Cardiac muscle cell (in vitro differentiated cells and primary cell): ENCODE data around the gene ZBTB40. TPM values are rescaled to one million over a fixed set of nuclear protein-coding genes. Genes with fewer than 3 reads are reported as not detected.

Experiments
- DNase-seq, 2 donors: peaks; one replicate each; pipeline versions ENCODE4 v3.0.0 to v3.0.0-alpha.2; 2010 to 2017; ENCODE audit warnings: low read depth in 1 of 2, low spot score in 1 of 2
- H3K27ac ChIP-seq: fragments of 200-600 bp; sonication (generic); 2 replicates; pipeline ENCODE4 v1.5.1; 2016
- H3K27me3 ChIP-seq: fragments of 200-600 bp; sonication (generic); 2 replicates; pipeline ENCODE4 v1.6.0; 2016; ENCODE audit warnings: control low read depth
- H3K36me3 ChIP-seq: fragments of 200-600 bp; sonication (generic); 2 replicates; pipeline ENCODE4 v1.5.1; 2016; ENCODE audit warnings: control low read depth
- H3K4me1 ChIP-seq: fragments of 200-600 bp; sonication (generic); 2 replicates; pipeline ENCODE4 v1.8.1; 2017; ENCODE audit warnings: low read depth, mild to moderate bottlenecking, mixed run types
- H3K4me3 ChIP-seq: fragments of 200-600 bp; sonication (generic); 2 replicates; pipeline ENCODE4 v1.5.1; 2016; ENCODE audit warnings: mild to moderate bottlenecking
- H3K9me3 ChIP-seq: fragments of 200-600 bp; sonication (generic); 2 replicates; pipeline ENCODE4 v1.5.1; 2017; ENCODE audit warnings: low read depth, mild to moderate bottlenecking, control low read depth
- polyA plus RNA-seq: library from polyadenylated mRNA; unstranded; fragments of >200 nt; fragmentation: Nextera tagmentation; extraction: Ambion mirVana; gene quantifications from 2 replicates; pipeline ENCODE4 v1.2.1, GENCODE V29; 2016
- total RNA-seq: library from RNA; depleted of rRNA; stranded (reverse); fragments of >200 nt; gene quantifications from 2 replicates; pipeline ENCODE4 v1.2.3, GENCODE V29; 2016
- TF ChIP-seq, protein P1 (sequence below): IDR thresholded peaks from 2 replicates; pipeline ENCODE4 v1.5.1; 2012; ENCODE audit warnings: low read depth, mild to moderate bottlenecking, low read length

Gene ZBTB40
- total and polyA plus RNA-seq, 2 experiments from 2014 or later, result 8.3 to 18.1 TPM

- DNase-seq, result no peak
- no peak overlapping the region for H3K27ac ChIP-seq
- H3K4me1 ChIP-seq, result no peaks in the 10 kb centered on the region
- TF ChIP-seq, protein P1, sequence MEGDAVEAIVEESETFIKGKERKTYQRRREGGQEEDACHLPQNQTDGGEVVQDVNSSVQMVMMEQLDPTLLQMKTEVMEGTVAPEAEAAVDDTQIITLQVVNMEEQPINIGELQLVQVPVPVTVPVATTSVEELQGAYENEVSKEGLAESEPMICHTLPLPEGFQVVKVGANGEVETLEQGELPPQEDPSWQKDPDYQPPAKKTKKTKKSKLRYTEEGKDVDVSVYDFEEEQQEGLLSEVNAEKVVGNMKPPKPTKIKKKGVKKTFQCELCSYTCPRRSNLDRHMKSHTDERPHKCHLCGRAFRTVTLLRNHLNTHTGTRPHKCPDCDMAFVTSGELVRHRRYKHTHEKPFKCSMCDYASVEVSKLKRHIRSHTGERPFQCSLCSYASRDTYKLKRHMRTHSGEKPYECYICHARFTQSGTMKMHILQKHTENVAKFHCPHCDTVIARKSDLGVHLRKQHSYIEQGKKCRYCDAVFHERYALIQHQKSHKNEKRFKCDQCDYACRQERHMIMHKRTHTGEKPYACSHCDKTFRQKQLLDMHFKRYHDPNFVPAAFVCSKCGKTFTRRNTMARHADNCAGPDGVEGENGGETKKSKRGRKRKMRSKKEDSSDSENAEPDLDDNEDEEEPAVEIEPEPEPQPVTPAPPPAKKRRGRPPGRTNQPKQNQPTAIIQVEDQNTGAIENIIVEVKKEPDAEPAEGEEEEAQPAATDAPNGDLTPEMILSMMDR, result no peak
- H3K9me3 ChIP-seq, result no peaks in the 10 kb centered on the region
- H3K4me3 ChIP-seq, result no peak overlapping the region
- H3K36me3 ChIP-seq, result no peaks in the 10 kb centered on the region
- H3K27me3 ChIP-seq, result no peaks in the 10 kb centered on the region
Measured at GRCh38 chr1:22465671-22466070, 14.0 kb downstream of the ZBTB40 start.

DNA sequence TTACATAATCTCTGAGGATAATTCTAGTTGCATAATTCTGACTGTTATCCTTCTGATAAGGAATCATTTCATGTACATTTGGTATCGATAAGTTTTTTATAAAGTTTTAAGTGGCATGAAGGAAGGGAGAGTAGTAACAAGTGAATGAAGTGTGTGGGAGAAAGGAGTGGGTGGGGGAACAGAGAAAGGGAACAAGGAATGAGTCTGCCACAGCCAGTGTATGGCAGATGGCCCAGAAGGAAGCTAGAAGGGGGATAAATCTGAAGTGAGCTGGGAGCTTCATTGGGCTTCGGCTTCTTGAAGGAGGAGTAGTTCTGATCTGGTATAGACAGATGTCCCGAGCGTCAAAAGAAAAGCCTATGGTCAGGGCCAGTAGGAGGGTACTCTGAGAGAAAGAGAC lies 18.6 kb downstream of the ZBTB40 start:
- no peak for DNase-seq
- no peaks in the 10 kb centered on the region for H3K27me3 ChIP-seq
- TF ChIP-seq, protein P1, result no peak
- no peak overlapping the region for H3K27ac ChIP-seq
- no peak overlapping the region for H3K4me3 ChIP-seq
- H3K4me1 ChIP-seq, result peaks cover 35% of the 10 kb centered on the region
- H3K9me3 ChIP-seq, result no peaks in the 10 kb centered on the region
- no peaks in the 10 kb centered on the region for H3K36me3 ChIP-seq

DNA sequence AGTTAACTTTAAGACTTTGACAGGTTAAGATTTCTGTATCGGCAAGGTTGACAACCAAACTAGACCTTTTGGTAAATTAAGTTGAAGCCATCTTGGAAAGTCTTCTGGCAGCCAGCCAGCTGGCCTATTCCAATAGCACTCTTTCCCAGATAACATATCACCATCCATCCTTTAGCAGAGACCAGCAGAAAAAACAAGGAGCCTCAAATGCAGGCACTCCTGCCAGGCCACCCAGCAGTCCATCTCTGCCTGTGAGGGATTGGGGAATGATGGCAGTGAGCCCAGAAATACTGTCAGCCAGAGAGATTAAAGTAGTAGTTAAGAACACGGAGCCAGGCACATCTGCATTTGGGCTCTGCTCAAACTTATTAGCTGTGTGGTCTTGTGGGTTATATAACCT lies 19.4 kb downstream of the ZBTB40 start:
- TF ChIP-seq, protein P1, result no peak
- no peaks in the 10 kb centered on the region for H3K27me3 ChIP-seq
- DNase-seq, result peak; percentile 72 to 79

DNA sequence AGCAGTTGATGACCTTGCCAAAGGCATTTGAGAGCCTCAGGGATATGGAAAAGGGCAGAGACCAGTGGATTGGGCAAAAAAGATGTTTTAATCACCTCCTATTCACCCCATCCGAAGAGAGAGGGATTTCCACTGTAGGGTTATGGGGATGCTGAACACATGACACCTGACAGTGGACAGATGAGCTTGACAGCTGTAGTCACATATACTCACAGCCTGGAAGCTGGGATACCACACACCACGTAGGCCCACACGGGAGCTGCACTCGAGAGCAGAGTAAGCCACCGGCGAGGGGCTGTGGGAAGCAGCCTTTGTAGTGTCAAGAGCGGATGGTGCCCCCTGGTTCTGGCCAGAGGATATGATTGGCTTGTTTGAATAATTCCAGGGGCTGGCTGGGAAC lies 20.0 kb downstream of the ZBTB40 start:
- Histone ChIP-seq H3K9me3 (no peaks in the 10 kb centered on the region), H3K27me3 (no peaks in the 10 kb centered on the region), H3K27ac (no peak overlapping the region), H3K4me1 (peaks cover 35% of the 10 kb centered on the region), H3K4me3 (no peak overlapping the region), H3K36me3 (no peaks in the 10 kb centered on the region)
- TF ChIP-seq, protein P1, result no peak
- no peak for DNase-seq

More for the DNA sequence above, 19.4 kb downstream of the ZBTB40 start:
- H3K4me1 ChIP-seq, result peaks cover 35% of the 10 kb centered on the region
- no peak overlapping the region for H3K4me3 ChIP-seq
- H3K9me3 ChIP-seq, result no peaks in the 10 kb centered on the region
- H3K27ac ChIP-seq, result no peak overlapping the region
- no peaks in the 10 kb centered on the region for H3K36me3 ChIP-seq

GRCh38 chr1:22472596-22472995 lies 20.9 kb downstream of the ZBTB40 start:
- Histone ChIP-seq H3K9me3 (no peaks in the 10 kb centered on the region), H3K4me3 (no peak overlapping the region), H3K27me3 (no peaks in the 10 kb centered on the region), H3K4me1 (peaks cover 35% of the 10 kb centered on the region), H3K36me3 (no peaks in the 10 kb centered on the region), H3K27ac (no peak overlapping the region)
- DNase-seq, result no peak
- TF ChIP-seq, protein P1, result no peak

- Histone ChIP-seq H3K4me3 (no peak overlapping the region), H3K27ac (no peak overlapping the region), H3K27me3 (no peaks in the 10 kb centered on the region), H3K36me3 (no peaks in the 10 kb centered on the region), H3K9me3 (no peaks in the 10 kb centered on the region), H3K4me1 (peaks cover 35% of the 10 kb centered on the region)
- no peak for DNase-seq
- TF ChIP-seq, protein P1, result no peak
Measured at GRCh38 chr1:22473952-22474351, 22.3 kb downstream of the ZBTB40 start.
